IMR-90 (cell line): Measurements from ENCODE around the gene MZT2A. TPM values are rescaled to one million over a fixed set of nuclear protein-coding genes. Genes with fewer than 3 reads are reported as not detected.
"Not testable (repeated sequence)": the region's sequence is repeated elsewhere in the genome, so short reads cannot be mapped to it uniquely, and the experiment has no call there.

Experiments
- ATAC-seq: fragments of 200-7000 bp; cut with Tn5 transposase; 2 replicates; pipeline ENCODE4 v1.9.1; 2020; ENCODE audit warnings: low read depth, mild to moderate bottlenecking, moderate library complexity
- BruUV-seq: library from RNA; stranded (reverse); fragments of 400-500 nt; replicated peaks from 2 replicates; lab custom pipeline; 2021; lab: Mats Ljungman, UMichigan
- CTCF ChIA-PET: fragments of 300-600 bp; formaldehyde crosslinking; extraction: SDS; loops from one replicate; lab custom pipeline; 2021; ENCODE audit warnings: antibody characterized with exemption; lab: Yijun Ruan, JAX
- POLR2A ChIA-PET: fragments of 300-600 bp; sonication (Branson Sonifier 250); formaldehyde crosslinking; loops from one replicate; lab custom pipeline; 2022; ENCODE audit warnings: antibody characterized with exemption; ENCODE audit not compliant: unreplicated experiment; lab: Charles Lee
- DNase-seq: peaks from one replicate; pipeline ENCODE4 v3.0.0; 2013
- H2AFZ ChIP-seq: replicated peaks from 2 replicates; pipeline ENCODE3; 2013; ENCODE audit warnings: low read length, mild to moderate bottlenecking; ENCODE audit not compliant: poor library complexity
- H2AK5ac ChIP-seq: 2 replicates; pipeline ENCODE4 v1.6.1; 2013; ENCODE audit warnings: low read depth, low read length, inconsistent platforms
- H2AK9ac ChIP-seq: replicated peaks from 2 replicates; pipeline ENCODE3; 2013; ENCODE audit warnings: mild to moderate bottlenecking, low read depth, low read length, moderate library complexity; ENCODE audit not compliant: poor library complexity
- H2BK120ac ChIP-seq: 2 replicates; pipeline ENCODE4 v1.6.1; 2013; ENCODE audit warnings: low read depth, low read length, inconsistent platforms
- H2BK15ac ChIP-seq: 3 replicates; pipeline ENCODE4 v1.6.1; 2013; ENCODE audit warnings: low read depth, low read length, inconsistent platforms
- H2BK20ac ChIP-seq: 2 replicates; pipeline ENCODE4 v1.6.1; 2013; ENCODE audit warnings: low read depth, mild to moderate bottlenecking, inconsistent platforms, low read length, moderate library complexity
- H2BK5ac ChIP-seq: 2 replicates; pipeline ENCODE4 v1.6.1; 2013; ENCODE audit warnings: mild to moderate bottlenecking, low read depth, low read length, inconsistent platforms; ENCODE audit not compliant: poor library complexity, severe bottlenecking
- H3K14ac ChIP-seq: replicated peaks from 2 replicates; pipeline ENCODE4 v1.6.1; 2013; ENCODE audit warnings: low read depth, low read length, inconsistent platforms
- H3K18ac ChIP-seq: 2 replicates; pipeline ENCODE4 v1.6.1; 2013; ENCODE audit warnings: low read depth, low read length, control low read depth
- H3K23ac ChIP-seq: 2 replicates; pipeline ENCODE4 v1.6.1; 2013; ENCODE audit warnings: low read depth, low read length, inconsistent platforms
- H3K27ac ChIP-seq: 2 replicates; pipeline ENCODE4 v1.5.1; 2013; ENCODE audit warnings: mild to moderate bottlenecking, control low read depth, low read length; ENCODE audit not compliant: insufficient read depth
- H3K27me3 ChIP-seq: 2 replicates; pipeline ENCODE4 v1.6.1; 2013; ENCODE audit warnings: low read length; ENCODE audit not compliant: control insufficient read depth, insufficient read depth
- H3K36me3 ChIP-seq: 2 replicates; pipeline ENCODE4 v1.6.1; 2013; ENCODE audit warnings: low read length, mixed read lengths; ENCODE audit not compliant: control insufficient read depth, insufficient read depth
- H3K4ac ChIP-seq: 2 replicates; pipeline ENCODE4 v1.6.1; 2013; ENCODE audit warnings: low read depth, low read length, inconsistent platforms
- H3K4me1 ChIP-seq: 2 replicates; pipeline ENCODE4 v1.6.1; 2013; ENCODE audit warnings: low read length, mixed read lengths; ENCODE audit not compliant: control insufficient read depth, insufficient read depth
- H3K4me2 ChIP-seq: 2 replicates; pipeline ENCODE4 v1.6.1; 2013; ENCODE audit warnings: low read depth, mild to moderate bottlenecking, control low read depth, low read length, moderate library complexity
- H3K4me3 ChIP-seq: 2 replicates; pipeline ENCODE4 v1.5.1; 2013; ENCODE audit warnings: low read depth, mild to moderate bottlenecking, control low read depth, low read length, moderate library complexity; ENCODE audit not compliant: insufficient read depth
- H3K56ac ChIP-seq: 2 replicates; pipeline ENCODE4 v1.6.1; 2013; ENCODE audit warnings: low read length, inconsistent platforms; ENCODE audit not compliant: insufficient read depth; ENCODE audit errors: extremely low read depth
- H3K79me1 ChIP-seq, 2 experiments: 2 replicates each; pipeline ENCODE4 v1.6.1; 2013; ENCODE audit warnings: low read length in 2 of 2, inconsistent platforms in 1 of 2, low read depth in 1 of 2
- H3K9ac ChIP-seq: 2 replicates; pipeline ENCODE4 v1.6.1; 2013; ENCODE audit warnings: low read depth, low read length, control low read depth
- H3K9me1 ChIP-seq: 2 replicates; pipeline ENCODE4 v1.6.1; 2013; ENCODE audit warnings: low read length, inconsistent platforms; ENCODE audit not compliant: insufficient read depth
- H3K9me3 ChIP-seq: 2 replicates; pipeline ENCODE4 v1.6.1; 2013; ENCODE audit warnings: low read length; ENCODE audit not compliant: control insufficient read depth, insufficient read depth
- H4K20me1 ChIP-seq: 2 replicates; pipeline ENCODE4 v1.6.1; 2013; ENCODE audit warnings: low read length, inconsistent platforms; ENCODE audit not compliant: insufficient read depth
- H4K5ac ChIP-seq: 2 replicates; pipeline ENCODE4 v1.6.1; 2013; ENCODE audit warnings: mild to moderate bottlenecking, low read depth, low read length, control low read depth
- H4K8ac ChIP-seq, 2 experiments: 2 replicates each; pipeline ENCODE4 v1.6.1; 2013; ENCODE audit warnings: low read depth in 2 of 2, low read length in 2 of 2, control low read depth in 1 of 2, inconsistent platforms in 1 of 2
- H4K91ac ChIP-seq: 2 replicates; pipeline ENCODE4 v1.6.1; 2013; ENCODE audit warnings: low read depth, low read length, inconsistent platforms; ENCODE audit not compliant: insufficient read depth
- WGBS, 2 experiments: methylation state at CpG; one replicate each; pipeline versions ENCODE4 v1.1.5 to v1.1.7; 2013; ENCODE audit warnings: missing lambda C conversion rate in 2 of 2; ENCODE audit not compliant: insufficient read length in 1 of 2; ENCODE audit errors: extremely low coverage in 2 of 2; 5-methylcytosine and 5-hydroxymethylcytosine counted together
- dilution Hi-C: fragments of 300-500 bp; cut with HindIII; formaldehyde crosslinking; loops from one replicate; pipeline ENCODE4 v1.14.3; 2018; ENCODE audit warnings: low sequenced_read_pairs; ENCODE audit not compliant: unreplicated experiment
- in situ Hi-C: fragments of 300-500 bp; cut with MboI; formaldehyde crosslinking; loops from 3 replicates; pipeline ENCODE4 v1.14.3; 2019; ENCODE audit warnings: low sequenced_read_pairs, inconsistent platforms, mixed read lengths
- intact Hi-C: fragments of 100-400 bp; cut with micrococcal nuclease; formaldehyde crosslinking; loops from 2 replicates; pipeline ENCODE4 v1.10.0; 2022
- polyA plus RNA-seq, 3 experiments: library from polyadenylated mRNA; depleted of rRNA; stranded (reverse); fragments of >200 nt; gene quantifications; 2 replicates each; pipeline ENCODE4 v1.2.3, GENCODE V29; 2012; ENCODE audit warnings: low replicate concordance in 1 of 3
- total RNA-seq: library from RNA; depleted of rRNA; stranded (reverse); fragments of >200 nt; gene quantifications from 2 replicates; pipeline ENCODE4 v1.2.3, GENCODE V29; 2012

MZT2A gene
- total and polyA plus RNA-seq, 2 of the 4 experiments (the other 2 are of a cell fraction): 23.1 to 82.3 TPM

- H3K9me1 ChIP-seq, dilution Hi-C loops, H2BK5ac ChIP-seq, H2BK120ac ChIP-seq, H3K79me1 ChIP-seq, CTCF ChIA-PET, H2BK20ac ChIP-seq, H3K4me1 ChIP-seq, H3K4me2 ChIP-seq, H2AFZ ChIP-seq, H3K4me3 ChIP-seq, H4K20me1 ChIP-seq, H2AK9ac ChIP-seq, ATAC-seq, H3K27me3 ChIP-seq, POLR2A ChIA-PET, H2BK15ac ChIP-seq, H4K5ac ChIP-seq, H3K14ac ChIP-seq, intact Hi-C loops, H3K56ac ChIP-seq, H3K27ac ChIP-seq, H4K8ac ChIP-seq, DNase-seq, H4K91ac ChIP-seq, H3K9me3 ChIP-seq, H2AK5ac ChIP-seq, H3K4ac ChIP-seq, H3K9ac ChIP-seq, H3K23ac ChIP-seq, H3K18ac ChIP-seq, BruUV-seq: not testable (repeated sequence)
- H3K36me3 ChIP-seq: peaks cover 31% of the 10 kb centered on the region
- WGBS, 2 experiments: no CpG with 5 or more reads among the region's 11 CpGs
- in situ Hi-C loops: loop anchor here (25.0 kb wide), 2 partner anchors 406 to 1356 kb away; partner anchors contain the start of gene PLEKHB2
Observed at GRCh38 chr2:131518531-131518930, 26.3 kb upstream of the MZT2A start.

- H3K18ac ChIP-seq, H3K4ac ChIP-seq, H2AFZ ChIP-seq, H2AK9ac ChIP-seq, H4K5ac ChIP-seq, intact Hi-C loops, H2BK20ac ChIP-seq, dilution Hi-C loops, H3K79me1 ChIP-seq, H3K4me3 ChIP-seq, H3K27ac ChIP-seq, ATAC-seq, H3K9ac ChIP-seq, H4K20me1 ChIP-seq, H3K23ac ChIP-seq, DNase-seq, H3K27me3 ChIP-seq, H3K9me1 ChIP-seq, POLR2A ChIA-PET, H3K4me2 ChIP-seq, BruUV-seq, H4K8ac ChIP-seq, H3K14ac ChIP-seq, H3K56ac ChIP-seq, H2BK5ac ChIP-seq, H2BK15ac ChIP-seq, H3K4me1 ChIP-seq, H2AK5ac ChIP-seq, H2BK120ac ChIP-seq, H4K91ac ChIP-seq, CTCF ChIA-PET, H3K9me3 ChIP-seq: not testable (repeated sequence)
- H3K36me3 ChIP-seq: peaks cover 31% of the 10 kb centered on the region
- in situ Hi-C loops: loop anchor here (25.0 kb wide), 2 partner anchors 406 to 1356 kb away; partner anchors contain the start of gene PLEKHB2
- WGBS, 2 experiments: 53% methylated on average over 3 of the region's 16 CpGs; no CpG with 5 or more reads in 1 of the 2 experiments
Observed at GRCh38 chr2:131517856-131518255, 25.7 kb upstream of the MZT2A start.
